Epithelial cell of prostate (primary cell): ENCODE measurements around the gene FOXN1.

Experiments
- DNase-seq: peaks from one replicate; pipeline ENCODE4 v3.0.0-alpha.2; 2011; ENCODE audit warnings: low read depth, low spot score
- H3K27ac ChIP-seq: fragments of 450-650 bp; 2 replicates; pipeline ENCODE4 v1.5.1; 2017; ENCODE audit warnings: mild to moderate bottlenecking

Gene FOXN1

DNA sequence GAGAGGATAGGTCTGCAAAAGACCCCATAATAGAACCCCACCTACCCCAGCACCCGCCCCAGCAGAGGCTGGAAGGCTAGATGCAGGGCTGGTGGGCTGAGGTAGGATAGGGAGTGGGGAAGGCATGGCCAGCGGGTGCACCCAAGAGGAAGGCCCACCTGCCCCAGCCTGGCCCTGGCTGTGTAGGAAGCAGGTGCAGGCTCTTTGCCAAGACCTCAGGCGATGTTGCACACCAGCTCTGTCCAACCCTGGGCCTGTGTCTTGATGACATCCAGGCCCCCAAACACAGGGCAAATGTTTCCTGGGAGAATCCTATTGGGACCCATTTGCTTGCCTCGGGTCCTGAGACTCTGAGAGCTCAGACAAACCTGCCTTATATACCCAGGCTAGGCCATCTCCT is 34.1 kb downstream of the FOXN1 start:
- DNase-seq, result no peak
- H3K27ac ChIP-seq, result no peak overlapping the region

DNA sequence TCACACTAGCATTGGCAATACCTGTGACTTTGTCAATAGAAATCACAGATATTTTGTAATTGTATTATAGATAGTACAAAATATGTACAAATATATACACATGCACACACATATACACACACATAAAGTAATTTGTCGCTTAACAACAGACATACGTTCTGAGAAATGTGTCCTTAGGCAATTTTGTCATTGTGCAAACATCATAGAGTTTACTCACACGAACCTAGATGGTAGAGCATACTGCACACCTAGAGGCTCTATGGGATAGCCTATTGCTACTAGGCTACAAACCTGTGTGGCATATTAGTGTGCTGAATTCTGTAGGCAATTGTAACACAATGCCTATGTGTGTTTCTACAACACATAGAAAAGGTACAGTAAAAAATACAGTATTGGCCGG is 35.3 kb downstream of the FOXN1 start:
- H3K27ac ChIP-seq, result no peak overlapping the region
- no peak for DNase-seq

DNA sequence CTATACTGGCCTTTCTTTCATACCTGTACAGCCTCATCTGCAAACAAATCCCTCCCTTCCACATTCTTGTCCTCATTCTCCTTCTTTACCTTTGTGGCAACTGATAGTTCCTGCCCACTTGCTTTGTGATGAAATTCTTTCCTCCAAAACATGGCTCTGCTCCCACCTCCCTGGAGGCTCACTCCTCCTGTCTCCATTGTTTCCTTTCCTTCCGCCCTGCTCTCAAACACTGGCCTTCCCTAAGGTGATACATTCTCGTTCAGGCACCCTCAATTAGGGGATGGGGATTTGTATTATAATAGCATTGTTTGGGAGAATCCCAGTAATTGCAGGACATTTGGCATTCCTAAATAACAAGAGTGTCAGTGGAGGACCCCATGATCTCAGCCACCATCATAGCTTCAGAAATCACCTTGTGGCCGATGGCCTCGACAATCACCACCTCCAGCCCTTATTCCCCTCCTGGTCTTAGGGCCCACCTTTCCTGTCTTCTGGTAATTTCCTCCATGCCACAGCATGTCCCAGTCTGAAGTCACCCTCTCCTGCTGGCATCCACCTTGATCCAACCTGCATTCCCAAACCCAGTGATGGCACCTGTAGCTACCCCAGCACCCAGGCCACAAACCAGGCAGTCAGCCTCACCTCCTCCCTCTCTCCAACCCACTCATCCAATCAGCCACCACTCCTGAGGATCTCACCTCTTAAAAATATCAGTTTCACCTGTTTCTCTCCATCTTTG is 38.4 kb downstream of the FOXN1 start:
- no peak overlapping the region for H3K27ac ChIP-seq
- no peak for DNase-seq

DNA sequence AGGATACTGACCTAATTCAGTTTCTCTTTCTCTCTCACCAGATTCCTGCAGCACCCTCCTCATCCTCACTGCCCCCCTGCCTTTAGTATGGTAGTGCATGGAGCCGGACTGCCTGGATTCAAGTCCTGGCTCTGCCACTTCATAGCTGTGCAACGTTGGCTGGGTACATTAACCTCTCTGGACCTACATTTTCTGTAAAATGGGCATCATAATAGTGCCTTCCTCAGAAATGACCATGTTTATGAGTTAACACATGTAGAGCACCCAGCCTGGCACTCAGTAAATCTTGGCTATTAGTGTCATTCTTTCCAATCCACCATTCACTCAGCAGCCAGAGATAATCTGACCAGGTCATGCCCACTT is 39.0 kb downstream of the FOXN1 start:
- no peak overlapping the region for H3K27ac ChIP-seq
- DNase-seq, result no peak

DNA sequence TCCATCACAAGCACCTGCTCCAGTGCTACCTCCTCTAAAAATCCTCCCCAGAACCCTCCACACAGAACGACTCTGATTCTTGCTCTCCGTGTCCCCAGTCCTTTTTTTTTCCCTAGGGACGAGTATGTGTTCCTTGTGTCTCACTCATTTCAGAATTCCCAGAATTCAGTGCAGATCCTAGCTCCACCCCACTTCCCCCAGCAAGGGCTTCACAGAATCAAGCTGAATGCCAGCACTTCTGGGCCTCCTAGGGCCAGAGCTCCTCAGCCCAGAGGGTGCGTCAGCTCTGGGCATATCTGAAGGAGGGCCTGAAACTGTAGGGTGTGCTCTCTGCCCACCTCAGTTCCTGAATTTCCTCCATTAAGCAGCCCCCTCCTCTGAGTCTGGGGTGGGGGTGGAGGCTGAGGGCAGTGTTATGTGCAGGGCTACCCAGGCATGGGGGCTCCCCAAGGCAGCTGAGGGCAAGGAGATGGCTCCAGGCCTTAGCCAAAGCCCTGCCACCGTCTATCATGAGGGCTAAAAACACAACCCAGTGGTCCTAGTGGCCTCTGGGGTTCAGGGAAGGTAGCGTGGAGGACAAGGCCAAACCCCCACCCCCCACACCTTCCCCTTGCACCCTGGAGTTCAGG is 39.8 kb downstream of the FOXN1 start:
- H3K27ac ChIP-seq, result no peak overlapping the region
- DNase-seq, result no peak

DNA sequence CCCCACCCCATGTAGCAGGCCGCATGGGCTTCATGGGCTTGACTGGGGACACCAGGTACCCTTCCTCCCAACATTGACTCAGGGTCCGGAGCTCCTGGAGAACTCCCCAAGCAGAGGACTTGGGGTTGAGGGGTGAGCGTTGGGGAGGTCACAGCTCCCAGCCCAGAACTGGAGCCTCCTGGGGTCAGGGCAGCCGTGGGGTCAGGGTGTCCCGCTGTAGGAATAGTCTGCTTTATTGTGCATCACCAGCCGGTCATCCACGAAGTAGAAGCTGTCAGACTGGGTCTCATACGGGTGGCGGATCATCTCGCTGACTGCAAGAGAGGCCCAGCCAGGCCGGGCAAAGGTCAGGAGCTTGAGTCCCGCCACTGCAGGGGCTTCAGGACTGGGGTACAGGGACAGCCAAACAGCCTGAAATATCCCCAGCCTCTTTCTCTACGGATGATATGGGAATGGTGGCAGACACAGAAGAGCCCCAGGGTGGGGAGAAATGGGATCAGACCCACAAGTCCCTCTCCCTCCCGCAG is 41.0 kb downstream of the FOXN1 start:
- H3K27ac ChIP-seq, result no peak overlapping the region
- no peak for DNase-seq

DNA sequence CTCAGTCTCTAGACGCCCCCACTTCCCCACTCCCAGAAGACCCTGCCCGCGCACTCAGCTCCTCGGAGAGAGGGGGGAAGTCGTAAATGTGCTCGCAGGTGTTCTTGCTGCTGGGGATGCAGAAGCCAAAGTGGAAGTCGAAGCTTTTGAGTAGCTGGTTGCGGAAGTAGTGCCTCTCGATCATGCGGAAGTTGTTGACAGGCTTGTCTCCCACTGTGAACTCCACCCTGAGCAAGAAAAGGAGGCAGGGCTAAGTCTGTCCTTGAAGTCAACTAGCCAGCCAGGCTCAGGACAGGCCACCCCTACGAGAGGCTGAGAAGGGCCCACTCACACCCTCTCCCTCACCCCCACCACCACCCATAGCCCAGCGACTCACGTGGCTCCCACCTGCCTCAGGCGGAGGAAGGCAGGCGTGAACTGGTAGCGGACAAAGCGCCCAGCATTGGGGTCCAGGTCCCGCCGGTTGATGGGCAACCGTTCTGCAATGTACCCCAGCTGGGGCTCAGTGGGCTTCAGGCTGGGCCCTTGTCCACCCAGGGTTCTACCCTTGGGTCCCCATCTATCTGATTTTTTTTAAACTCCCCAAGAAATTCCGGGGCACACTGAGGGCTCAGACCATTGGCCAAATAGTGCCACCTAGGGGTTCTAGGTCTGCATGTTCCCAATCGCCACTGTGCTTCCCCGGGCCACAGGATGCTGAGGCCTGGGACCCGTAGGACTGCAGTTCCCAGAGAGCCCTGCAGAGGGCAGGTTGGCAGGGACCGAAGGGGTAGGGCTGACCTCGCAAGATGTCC is 41.7 kb downstream of the FOXN1 start:
- DNase-seq, result no peak
- H3K27ac ChIP-seq, result no peak overlapping the region

DNA sequence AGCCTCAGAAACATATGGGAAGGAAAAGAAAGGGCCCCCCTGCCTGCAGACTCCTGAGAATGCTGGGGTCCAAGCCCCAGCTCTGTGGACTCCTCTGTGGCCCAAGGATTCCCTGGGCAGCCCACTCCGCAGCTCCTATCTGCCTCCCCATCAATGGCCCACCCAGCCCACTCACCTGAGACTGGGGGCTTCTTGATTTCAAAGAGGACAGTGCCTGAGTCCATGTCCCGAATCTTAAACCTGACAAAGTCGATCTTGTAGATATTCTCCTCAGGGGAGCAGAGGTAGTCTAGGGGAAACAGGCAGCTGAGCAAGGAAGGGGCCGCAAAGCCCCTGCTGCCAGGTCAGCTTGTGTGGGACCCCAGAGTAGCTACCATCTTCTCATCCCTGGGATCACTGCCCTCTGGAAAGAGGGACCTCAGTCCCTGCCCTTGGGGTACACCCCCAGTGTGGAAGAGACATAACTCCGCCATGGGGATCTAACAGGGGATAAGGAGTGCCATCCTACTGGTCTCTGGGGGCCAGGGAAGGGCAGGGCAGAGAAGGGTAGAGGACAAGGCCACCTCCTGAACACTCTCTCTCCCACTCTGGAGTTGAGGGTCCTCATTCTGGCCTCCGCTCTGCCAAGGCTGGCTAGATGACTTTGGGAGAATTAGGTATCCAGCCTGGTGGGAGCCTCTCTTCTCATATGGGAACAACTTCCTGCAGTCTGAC is 42.4 kb downstream of the FOXN1 start:
- H3K27ac ChIP-seq, result no peak overlapping the region
- DNase-seq, result no peak

DNA sequence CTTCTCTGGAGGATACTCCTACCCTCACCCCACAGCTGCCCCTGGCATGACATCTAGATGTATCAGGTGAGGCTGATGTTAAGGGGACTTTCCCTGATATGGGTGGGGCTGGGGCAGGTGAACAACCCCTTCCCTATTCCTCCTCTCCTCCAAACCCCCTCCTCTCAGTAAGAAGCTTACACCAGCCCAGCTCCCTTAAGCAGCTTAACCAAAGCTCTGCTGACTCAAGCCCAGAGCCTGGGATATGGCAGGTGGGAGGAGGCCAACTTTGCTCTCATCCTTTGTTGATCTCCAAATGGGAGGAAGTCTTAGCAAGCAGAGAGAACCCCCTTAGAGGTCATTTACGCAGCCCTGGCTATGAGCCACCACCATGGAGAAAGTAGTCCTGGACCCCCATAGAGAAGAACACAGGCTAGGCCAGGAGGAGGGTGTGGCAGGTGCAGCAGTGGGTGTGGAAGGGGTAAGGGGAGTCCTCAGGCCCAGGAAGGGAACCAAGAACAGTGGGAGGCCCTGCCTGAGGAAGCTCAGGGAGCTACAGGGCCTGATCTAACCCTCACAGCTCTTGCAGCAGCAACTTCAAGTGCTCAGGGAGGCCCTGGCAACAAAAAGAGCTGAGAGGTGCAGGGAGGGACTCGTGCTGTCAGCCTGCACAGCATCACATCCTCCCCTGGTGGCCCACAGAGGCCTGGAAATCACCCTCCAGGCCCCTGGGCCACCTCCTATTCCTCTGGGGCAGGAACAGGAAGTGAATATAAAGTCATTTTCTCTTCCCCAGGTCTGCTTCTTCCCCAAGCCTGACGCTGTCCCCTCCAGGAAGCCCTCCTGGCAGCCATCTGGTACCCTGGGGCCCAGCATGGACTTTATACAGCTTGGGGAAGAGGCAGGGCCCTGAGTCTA is 43.3 kb downstream of the FOXN1 start:
- no peak for DNase-seq
- H3K27ac ChIP-seq, result no peak overlapping the region

DNA sequence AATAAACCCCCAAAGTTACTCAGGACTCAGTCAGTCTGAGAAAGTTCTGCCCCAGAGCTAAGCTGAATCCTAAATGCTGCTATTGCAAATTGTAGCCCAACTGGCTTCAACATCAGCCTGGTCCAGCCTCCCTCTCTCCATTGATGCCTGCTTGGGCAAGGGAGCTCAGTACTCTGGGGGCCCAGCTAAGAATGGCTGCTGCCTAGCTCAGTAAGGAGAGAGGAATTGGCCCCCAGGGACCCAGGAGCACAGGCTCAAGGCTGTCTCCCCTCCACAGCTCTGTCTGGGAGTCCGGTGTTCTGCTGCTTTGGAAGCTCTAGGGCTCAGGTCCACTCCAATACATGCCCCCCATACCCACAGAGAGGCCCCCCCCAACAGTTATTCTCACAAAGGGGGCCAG is 44.7 kb downstream of the FOXN1 start:
- DNase-seq, result no peak
- H3K27ac ChIP-seq, result no peak overlapping the region

DNA sequence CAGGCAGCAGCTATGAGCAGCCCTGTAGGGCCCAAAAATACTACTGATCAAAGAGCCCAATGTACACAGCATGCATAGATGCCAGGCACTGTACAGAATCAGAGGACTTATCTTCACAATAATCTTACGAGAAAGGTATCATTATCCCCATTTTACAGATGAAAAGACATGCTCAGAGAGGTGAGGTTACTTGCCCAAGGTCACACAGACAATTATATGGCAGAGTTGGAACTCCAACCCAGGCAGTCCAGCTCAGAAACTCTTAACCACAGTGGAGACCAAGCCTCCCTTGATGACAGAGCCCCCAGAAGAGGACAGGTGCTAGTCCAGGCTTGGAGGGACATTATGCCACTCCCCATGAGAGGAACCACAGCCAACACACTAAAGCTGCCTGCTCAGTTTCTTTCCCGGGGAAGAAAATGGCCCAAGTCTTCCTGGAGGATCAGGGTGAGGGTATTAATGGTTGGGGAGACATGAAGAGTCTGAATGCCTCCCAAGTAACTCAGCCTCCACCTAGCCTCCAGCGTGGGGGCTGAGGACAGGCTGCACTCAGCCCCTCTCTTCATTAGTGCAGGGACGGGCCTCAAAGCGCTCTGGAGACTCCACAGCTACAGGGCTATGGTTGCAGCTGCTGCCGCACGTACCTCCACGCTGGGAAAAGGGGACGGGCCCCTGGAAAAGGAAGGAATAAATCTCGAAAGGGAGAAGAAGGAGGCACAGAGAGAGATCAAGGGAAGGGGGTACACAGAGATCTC is 45.5 kb downstream of the FOXN1 start:
- DNase-seq, result no peak

DNA sequence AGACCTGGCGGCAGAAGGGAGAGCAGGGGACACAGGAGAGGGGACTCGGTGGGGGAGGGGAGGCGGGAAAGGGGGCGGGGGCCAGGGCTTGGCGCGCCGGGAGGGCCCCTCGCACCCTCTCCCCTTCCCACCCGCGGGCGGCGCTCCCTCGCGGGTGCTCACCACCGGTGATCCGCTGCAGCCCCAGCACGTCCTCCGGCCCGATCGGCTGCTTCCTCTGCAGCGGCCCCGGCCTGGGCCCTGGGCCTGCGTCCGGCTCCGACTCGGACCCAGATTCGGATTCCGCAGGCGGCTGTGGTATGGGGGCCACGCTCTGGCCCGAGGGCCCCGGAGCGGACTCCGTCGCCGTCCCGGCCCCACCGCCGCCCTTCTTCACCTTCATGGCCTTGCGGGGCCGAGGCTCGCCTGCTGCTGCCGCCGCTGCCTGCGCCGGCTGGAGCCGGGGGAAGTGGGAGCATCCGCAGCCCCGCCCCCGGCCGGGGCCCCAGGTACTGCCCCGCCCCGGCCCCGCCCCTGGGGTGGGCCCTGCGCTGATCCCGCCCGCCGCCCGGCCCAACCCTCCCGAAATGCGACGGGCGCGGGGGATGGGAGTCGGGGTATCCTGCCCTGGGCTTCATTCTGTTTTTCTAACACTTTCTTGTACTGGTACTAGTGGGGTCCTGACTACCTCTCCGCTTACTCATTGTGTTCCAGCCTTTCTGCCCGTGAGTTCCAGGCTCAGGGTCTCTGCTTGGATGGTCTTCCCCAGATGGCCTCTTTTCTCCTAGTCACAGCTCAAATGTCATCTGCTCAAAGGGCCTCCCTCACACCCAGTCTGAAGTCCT is 46.2 kb downstream of the FOXN1 start, which contains the start of gene UNC119:
TSS of gene UNC119 (minus strand) at position 449 of the 824 bp plus-strand sequence. CDS start at position 382, 67 bp downstream.
- no peak within 1 kb of the TSS for H3K27ac ChIP-seq
- DNase-seq, result no peak

More for the DNA sequence above, 45.5 kb downstream of the FOXN1 start:
- H3K27ac ChIP-seq, result no peak overlapping the region

DNA sequence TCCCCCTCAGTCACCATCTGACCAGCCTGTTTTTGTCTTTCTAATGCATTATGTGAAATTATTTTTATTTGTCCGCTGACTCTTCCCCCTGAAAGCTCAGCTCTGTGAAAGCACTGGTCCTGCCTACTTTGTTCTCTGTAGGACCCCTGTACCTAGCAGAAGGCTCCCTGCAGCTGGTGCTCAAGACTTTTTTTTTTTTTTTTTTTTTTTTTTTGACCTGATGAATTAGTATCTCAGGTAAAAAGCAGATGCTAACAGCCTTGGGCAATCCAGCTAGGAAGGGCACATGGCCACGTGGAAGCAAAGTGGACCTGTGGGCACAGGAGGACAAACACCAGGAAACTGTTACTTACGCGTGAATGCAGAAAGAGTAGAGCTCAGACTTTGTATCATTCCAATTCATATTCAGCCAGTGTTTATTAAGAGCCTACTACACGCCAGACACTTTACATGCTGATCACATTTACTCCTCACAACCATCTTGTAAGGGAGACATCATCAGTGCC is 46.9 kb downstream of the FOXN1 start:
- H3K27ac ChIP-seq, result no peak overlapping the region
- no peak for DNase-seq

DNA sequence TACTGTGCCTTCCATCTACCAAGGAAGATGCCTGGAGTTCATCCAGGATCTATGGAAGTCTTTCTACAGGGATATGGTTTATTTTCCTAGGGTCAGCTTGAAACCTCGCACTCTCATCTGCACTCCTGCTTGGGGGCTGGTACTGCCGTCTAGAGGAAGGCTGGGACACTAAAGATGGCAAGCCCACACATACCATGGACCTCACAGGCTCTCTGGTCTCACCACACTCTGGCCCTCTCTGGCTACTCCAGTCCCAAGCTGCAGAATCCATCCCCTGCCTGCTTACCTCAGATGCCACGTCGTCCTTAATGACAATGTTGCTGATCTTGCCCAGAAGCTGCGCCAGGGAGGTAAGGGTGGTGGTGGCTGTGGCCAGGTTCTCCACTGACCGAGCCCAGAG is 48.4 kb downstream of the FOXN1 start:
- DNase-seq, result no peak
- H3K27ac ChIP-seq, result no peak overlapping the region

DNA sequence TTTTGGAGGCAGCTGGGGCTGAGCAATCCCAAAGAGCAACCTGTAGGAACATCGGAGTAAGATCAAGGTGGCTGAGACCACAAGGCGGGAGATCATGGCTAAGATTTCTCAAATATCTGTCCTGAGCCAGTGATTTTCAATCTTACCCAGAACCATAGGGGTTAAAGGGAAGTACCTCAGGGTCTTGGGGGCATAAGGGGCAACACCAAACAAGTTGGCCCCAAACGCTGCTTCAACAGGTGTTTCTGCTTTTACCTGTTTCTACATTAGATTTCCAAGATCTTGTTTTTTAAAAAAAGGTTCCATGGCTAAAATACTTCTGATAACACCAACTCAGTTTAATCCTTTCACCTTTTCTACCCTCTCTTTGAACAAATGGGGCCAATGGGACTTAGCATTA is 48.9 kb downstream of the FOXN1 start:
- H3K27ac ChIP-seq, result no peak overlapping the region
- DNase-seq, result no peak

DNA sequence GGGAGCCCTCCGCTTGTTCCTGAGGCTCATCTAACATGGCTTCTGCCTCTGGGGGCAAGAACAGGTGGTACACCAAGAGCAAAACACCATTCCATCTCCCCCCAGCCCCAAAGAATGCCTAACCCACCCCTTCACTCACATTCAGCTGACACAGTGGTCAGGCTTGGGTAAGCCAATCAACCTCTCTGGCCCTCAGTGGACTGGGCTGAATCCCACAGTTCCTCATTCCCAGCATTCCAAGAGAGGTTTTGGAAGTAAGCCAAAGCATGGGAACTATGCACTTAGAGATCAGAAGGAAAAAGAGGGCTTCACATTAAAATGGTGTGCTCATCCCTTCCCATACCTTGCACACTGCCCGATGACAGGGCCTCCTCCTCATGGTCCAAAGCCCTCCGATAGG is 57.3 kb downstream of the FOXN1 start:
- no peak overlapping the region for H3K27ac ChIP-seq
- DNase-seq, result no peak

DNA sequence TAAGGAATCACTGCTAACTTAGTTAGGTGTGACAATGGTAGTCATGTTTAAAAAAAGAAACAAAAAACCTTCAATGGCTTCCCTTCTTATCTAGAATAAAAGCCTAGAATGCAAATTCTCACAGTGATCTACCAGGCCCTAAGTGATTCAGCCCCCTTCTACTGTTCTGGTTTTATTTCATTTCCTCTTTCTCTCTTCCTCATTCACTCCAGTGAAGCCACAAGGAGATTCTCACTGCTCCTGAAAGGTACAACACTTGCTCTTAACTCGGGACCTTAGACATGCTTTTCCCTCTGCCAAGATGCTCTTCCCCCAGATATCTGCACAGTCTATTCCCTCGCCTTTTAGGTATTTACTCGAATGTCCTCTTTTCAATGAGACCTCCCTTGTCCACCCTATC is 61.5 kb downstream of the FOXN1 start:
- H3K27ac ChIP-seq, result no peak overlapping the region
- DNase-seq, result no peak

DNA sequence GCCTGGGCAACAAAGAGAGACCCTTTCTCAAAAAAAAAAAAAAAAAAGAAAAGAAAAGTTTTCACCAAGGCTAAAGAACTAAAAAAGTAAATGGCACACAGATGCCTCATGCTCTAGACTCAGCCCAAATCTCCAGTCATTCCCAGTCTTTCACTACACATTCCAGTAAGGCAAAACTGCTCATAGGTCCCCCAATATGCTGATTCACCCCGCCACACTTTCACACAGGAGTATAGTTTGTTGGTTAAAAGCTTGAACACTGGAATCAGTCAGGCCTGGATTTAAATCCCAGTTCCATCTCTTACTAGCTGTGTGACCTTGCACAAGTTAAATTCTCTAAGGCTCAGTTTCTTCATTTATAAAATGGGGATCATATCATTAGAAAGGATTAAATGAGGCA is 63.3 kb downstream of the FOXN1 start:
- no peak for DNase-seq
- no peak overlapping the region for H3K27ac ChIP-seq
